ENCODE results near the gene HOXD12. TPM values are rescaled to one million over a fixed set of nuclear protein-coding genes. Genes with fewer than 3 reads are reported as not detected.

HOXD12 gene
- total and polyA plus RNA-seq, 7 donors = not detected

GRCh38 chr2:176098366-176099158, 1.0 kb upstream of the HOXD12 start:
- WGBS, 3 donors = 4 to 7% (median 6%) methylated on average over 35 of the region's 35 CpGs
- Histone ChIP-seq H3K27ac (no peak overlapping the region), H3K9me3 (no peaks in the 10 kb centered on the region), H3K27me3 (ENCODE audit: insufficient read depth in 3 of 3, low read length in 2 of 3) (peaks cover 5 to 100% (median 66%) of the 10 kb centered on the region in 3 donors), H3K4me1 (peaks cover 18% of the 10 kb centered on the region), H3K36me3 (ENCODE audit: insufficient read depth in 1 of 2, low read depth in 1 of 2) (no peaks in the 10 kb centered on the region), H3K4me3 (no peak overlapping the region)
- DNase-seq (no peak), ATAC-seq (peak in 3 of 4 donors; percentile 5 to 14 (median 6))
- intact Hi-C loops (cut with DNase I) = loop anchor here (5.0 to 10.0 kb wide), 2 partner anchors 844 to 846 kb away; no protein-coding TSS in a partner anchor
- no peak for TF ChIP-seq CTCF (IDR thresholded peaks at IDR 0.05)

GRCh38 chr2:176099159-176099727, 352 bp upstream of the HOXD12 start:
- ATAC-seq = no peak
- H3K4me1 ChIP-seq = peaks cover 21% of the 10 kb centered on the region
- H3K27ac ChIP-seq = no peak overlapping the region
- intact Hi-C loops (cut with DNase I) = loop anchor here (5.0 to 10.0 kb wide), 2 partner anchors 844 to 847 kb away; no protein-coding TSS in a partner anchor
- H3K27me3 ChIP-seq (ENCODE audit: insufficient read depth in 3 of 3, low read length in 2 of 3) = peaks cover 5 to 100% (median 67%) of the 10 kb centered on the region in 3 donors
- 9 to 12% (median 12%) methylated on average over 30 of the region's 30 CpGs for WGBS, 3 donors
- no peaks in the 10 kb centered on the region for H3K36me3 ChIP-seq (ENCODE audit: insufficient read depth in 1 of 2, low read depth in 1 of 2)
- H3K9me3 ChIP-seq = no peaks in the 10 kb centered on the region
- no peak overlapping the region for H3K4me3 ChIP-seq
- DNase-seq = no peak
- TF ChIP-seq CTCF (IDR thresholded peaks at IDR 0.05) = no peak

- TF ChIP-seq CTCF (IDR thresholded peaks at IDR 0.05) = no peak
- peaks cover 27% of the 10 kb centered on the region for H3K4me1 ChIP-seq
- 32 to 40% (median 36%) methylated on average over 28 of the region's 28 CpGs for WGBS, 3 donors
Measured at GRCh38 chr2:176100547-176101140, 1.0 kb downstream of the HOXD12 start.

GRCh38 chr2:176101216-176101830, 1.7 kb downstream of the HOXD12 start:
- H3K9me3 ChIP-seq = no peaks in the 10 kb centered on the region
- 33 to 53% (median 50%) methylated on average over 2 of the region's 2 CpGs for whole genome bisulfite sequencing, 3 donors
- H3K27me3 ChIP-seq (ENCODE audit: insufficient read depth in 3 of 3, low read length in 2 of 3) = peaks cover 3 to 100% (median 81%) of the 10 kb centered on the region in 3 donors
- H3K4me3 ChIP-seq = no peak overlapping the region
- no peaks in the 10 kb centered on the region for H3K36me3 ChIP-seq (ENCODE audit: insufficient read depth in 1 of 2, low read depth in 1 of 2)
- no peak for TF ChIP-seq CTCF (IDR thresholded peaks at IDR 0.05)
- intact Hi-C loops (cut with DNase I) = no loop called here
- H3K27ac ChIP-seq = no peak overlapping the region
- ATAC-seq = no peak
- H3K4me1 ChIP-seq = peaks cover 26% of the 10 kb centered on the region
- DNase-seq = no peak

More at GRCh38 chr2:176100547-176101140, 1.0 kb downstream of the HOXD12 start:
- intact Hi-C loops (cut with DNase I) = no loop called here
- H3K4me3 ChIP-seq = no peak overlapping the region
- no peaks in the 10 kb centered on the region for H3K36me3 ChIP-seq (ENCODE audit: insufficient read depth in 1 of 2, low read depth in 1 of 2)
- peaks cover 3 to 100% (median 75%) of the 10 kb centered on the region in 3 donors for H3K27me3 ChIP-seq (ENCODE audit: insufficient read depth in 3 of 3, low read length in 2 of 3)
- no peak overlapping the region for H3K27ac ChIP-seq
- no peaks in the 10 kb centered on the region for H3K9me3 ChIP-seq
- DNase-seq (no peak), ATAC-seq (no peak)
